ENCODE measurements around the gene CACNG8.

GRCh38 chr19:53961523-53962356, 997 bp upstream of the CACNG8 start:
- TF ChIP-seq, protein P1, sequence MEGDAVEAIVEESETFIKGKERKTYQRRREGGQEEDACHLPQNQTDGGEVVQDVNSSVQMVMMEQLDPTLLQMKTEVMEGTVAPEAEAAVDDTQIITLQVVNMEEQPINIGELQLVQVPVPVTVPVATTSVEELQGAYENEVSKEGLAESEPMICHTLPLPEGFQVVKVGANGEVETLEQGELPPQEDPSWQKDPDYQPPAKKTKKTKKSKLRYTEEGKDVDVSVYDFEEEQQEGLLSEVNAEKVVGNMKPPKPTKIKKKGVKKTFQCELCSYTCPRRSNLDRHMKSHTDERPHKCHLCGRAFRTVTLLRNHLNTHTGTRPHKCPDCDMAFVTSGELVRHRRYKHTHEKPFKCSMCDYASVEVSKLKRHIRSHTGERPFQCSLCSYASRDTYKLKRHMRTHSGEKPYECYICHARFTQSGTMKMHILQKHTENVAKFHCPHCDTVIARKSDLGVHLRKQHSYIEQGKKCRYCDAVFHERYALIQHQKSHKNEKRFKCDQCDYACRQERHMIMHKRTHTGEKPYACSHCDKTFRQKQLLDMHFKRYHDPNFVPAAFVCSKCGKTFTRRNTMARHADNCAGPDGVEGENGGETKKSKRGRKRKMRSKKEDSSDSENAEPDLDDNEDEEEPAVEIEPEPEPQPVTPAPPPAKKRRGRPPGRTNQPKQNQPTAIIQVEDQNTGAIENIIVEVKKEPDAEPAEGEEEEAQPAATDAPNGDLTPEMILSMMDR (IDR thresholded peaks at IDR 0.05), result no peak
- no peak for TF ChIP-seq POLR2A (IDR thresholded peaks at IDR 0.05)
